HUES48 (cell line): ENCODE measurements around the gene MGAT4A.
"Not testable (repeated sequence)": the region's sequence is repeated elsewhere in the genome, so short reads cannot be mapped to it uniquely, and the experiment has no call there.

Source experiments
- H3K27ac ChIP-seq: one replicate; pipeline ENCODE4 v1.7.0; 2013; ENCODE audit warnings: low read depth, low read length, inconsistent platforms
- H3K27me3 ChIP-seq: 2 replicates; pipeline ENCODE4 v1.6.1; 2013; ENCODE audit warnings: mild to moderate bottlenecking, low read length; ENCODE audit not compliant: control insufficient read depth, insufficient read depth
- H3K36me3 ChIP-seq: 2 replicates; pipeline ENCODE4 v1.6.1; 2013; ENCODE audit warnings: low read length; ENCODE audit not compliant: control insufficient read depth, insufficient read depth
- H3K4me1 ChIP-seq: 2 replicates; pipeline ENCODE4 v1.6.1; 2013; ENCODE audit warnings: mild to moderate bottlenecking, low read length; ENCODE audit not compliant: control insufficient read depth, insufficient read depth
- H3K4me3 ChIP-seq: 2 replicates; pipeline ENCODE4 v1.5.1; 2013; ENCODE audit warnings: mild to moderate bottlenecking, low read depth, low read length
- H3K9ac ChIP-seq: 2 replicates; pipeline ENCODE4 v1.6.1; 2013; ENCODE audit warnings: mild to moderate bottlenecking, low read depth, low read length, moderate library complexity
- H3K9me3 ChIP-seq: 2 replicates; pipeline ENCODE4 v1.6.1; 2013; ENCODE audit warnings: low read length; ENCODE audit not compliant: control insufficient read depth, insufficient read depth

The MGAT4A gene

GRCh38 chr2:98759338-98759737, 28.4 kb upstream of the MGAT4A start:
- no peaks in the 10 kb centered on the region for H3K36me3 ChIP-seq
- no peaks in the 10 kb centered on the region for H3K9me3 ChIP-seq
- no peak overlapping the region for H3K9ac ChIP-seq
- H3K4me1 ChIP-seq, result no peaks in the 10 kb centered on the region
- H3K4me3 ChIP-seq, result no peak overlapping the region
- H3K27me3 ChIP-seq, result no peaks in the 10 kb centered on the region
- no peak overlapping the region for H3K27ac ChIP-seq

- Histone ChIP-seq H3K27me3 (no peaks in the 10 kb centered on the region), H3K4me3 (no peak overlapping the region), H3K36me3 (no peaks in the 10 kb centered on the region), H3K9me3 (no peaks in the 10 kb centered on the region), H3K9ac (no peak overlapping the region), H3K27ac (no peak overlapping the region), H3K4me1 (no peaks in the 10 kb centered on the region)
Observed at GRCh38 chr2:98757904-98758421, 27.0 kb upstream of the MGAT4A start.

GRCh38 chr2:98753801-98754200, 22.9 kb upstream of the MGAT4A start:
- no peaks in the 10 kb centered on the region for H3K27me3 ChIP-seq
- H3K9ac ChIP-seq, result no peak overlapping the region
- no peaks in the 10 kb centered on the region for H3K36me3 ChIP-seq
- no peak overlapping the region for H3K4me3 ChIP-seq
- no peaks in the 10 kb centered on the region for H3K9me3 ChIP-seq
- H3K4me1 ChIP-seq, result no peaks in the 10 kb centered on the region
- H3K27ac ChIP-seq, result no peak overlapping the region

GRCh38 chr2:98752711-98753110, 21.8 kb upstream of the MGAT4A start:
- H3K4me1 ChIP-seq, H3K9me3 ChIP-seq, H3K27me3 ChIP-seq, H3K27ac ChIP-seq, H3K36me3 ChIP-seq, H3K9ac ChIP-seq, H3K4me3 ChIP-seq: not testable (repeated sequence)

- no peaks in the 10 kb centered on the region for H3K27me3 ChIP-seq
- H3K27ac ChIP-seq, result no peak overlapping the region
- H3K4me1 ChIP-seq, result peaks cover 8% of the 10 kb centered on the region
- H3K9me3 ChIP-seq, result no peaks in the 10 kb centered on the region
- H3K9ac ChIP-seq, result no peak overlapping the region
- H3K4me3 ChIP-seq, result no peak overlapping the region
- H3K36me3 ChIP-seq, result no peaks in the 10 kb centered on the region
Observed at GRCh38 chr2:98751748-98752147, 20.8 kb upstream of the MGAT4A start.

GRCh38 chr2:98750593-98751282, 19.8 kb upstream of the MGAT4A start:
- H3K9ac ChIP-seq, result no peak overlapping the region
- no peaks in the 10 kb centered on the region for H3K36me3 ChIP-seq
- H3K4me3 ChIP-seq, result no peak overlapping the region
- peaks cover 8% of the 10 kb centered on the region for H3K4me1 ChIP-seq
- no peaks in the 10 kb centered on the region for H3K9me3 ChIP-seq
- no peaks in the 10 kb centered on the region for H3K27me3 ChIP-seq
- H3K27ac ChIP-seq, result no peak overlapping the region

GRCh38 chr2:98749066-98749450, 18.1 kb upstream of the MGAT4A start:
- Histone ChIP-seq H3K9ac (no peak overlapping the region), H3K4me3 (no peak overlapping the region), H3K4me1 (peaks cover 8% of the 10 kb centered on the region), H3K36me3 (no peaks in the 10 kb centered on the region), H3K27ac (no peak overlapping the region), H3K9me3 (no peaks in the 10 kb centered on the region), H3K27me3 (no peaks in the 10 kb centered on the region)

GRCh38 chr2:98748292-98749065, 17.5 kb upstream of the MGAT4A start:
- Histone ChIP-seq H3K4me3 (no peak overlapping the region), H3K27me3 (no peaks in the 10 kb centered on the region), H3K9ac (no peak overlapping the region), H3K27ac (no peak overlapping the region), H3K9me3 (no peaks in the 10 kb centered on the region), H3K36me3 (no peaks in the 10 kb centered on the region), H3K4me1 (peaks cover 8% of the 10 kb centered on the region)

- H3K27ac ChIP-seq, result no peak overlapping the region
- H3K4me1 ChIP-seq, result peaks cover 8% of the 10 kb centered on the region
- no peaks in the 10 kb centered on the region for H3K27me3 ChIP-seq
- H3K4me3 ChIP-seq, result no peak overlapping the region
- H3K9ac ChIP-seq, result no peak overlapping the region
- H3K36me3 ChIP-seq, result no peaks in the 10 kb centered on the region
- no peaks in the 10 kb centered on the region for H3K9me3 ChIP-seq
Observed at GRCh38 chr2:98747888-98748287, 17.0 kb upstream of the MGAT4A start.

- Histone ChIP-seq H3K4me3 (no peak overlapping the region), H3K36me3 (no peaks in the 10 kb centered on the region), H3K4me1 (peaks cover 8% of the 10 kb centered on the region), H3K27ac (no peak overlapping the region), H3K9ac (no peak overlapping the region), H3K27me3 (no peaks in the 10 kb centered on the region), H3K9me3 (no peaks in the 10 kb centered on the region)
Observed at GRCh38 chr2:98746426-98746825, 15.5 kb upstream of the MGAT4A start.

- H3K27me3 ChIP-seq, result no peaks in the 10 kb centered on the region
- H3K36me3 ChIP-seq, result no peaks in the 10 kb centered on the region
- H3K4me3 ChIP-seq, result no peak overlapping the region
- H3K9me3 ChIP-seq, result no peaks in the 10 kb centered on the region
- no peak overlapping the region for H3K27ac ChIP-seq
- H3K9ac ChIP-seq, result no peak overlapping the region
- H3K4me1 ChIP-seq, result peaks cover 8% of the 10 kb centered on the region
Observed at GRCh38 chr2:98744595-98744994, 13.7 kb upstream of the MGAT4A start.
